ENCODE results near the gene PATJ.

The PATJ gene

DNA sequence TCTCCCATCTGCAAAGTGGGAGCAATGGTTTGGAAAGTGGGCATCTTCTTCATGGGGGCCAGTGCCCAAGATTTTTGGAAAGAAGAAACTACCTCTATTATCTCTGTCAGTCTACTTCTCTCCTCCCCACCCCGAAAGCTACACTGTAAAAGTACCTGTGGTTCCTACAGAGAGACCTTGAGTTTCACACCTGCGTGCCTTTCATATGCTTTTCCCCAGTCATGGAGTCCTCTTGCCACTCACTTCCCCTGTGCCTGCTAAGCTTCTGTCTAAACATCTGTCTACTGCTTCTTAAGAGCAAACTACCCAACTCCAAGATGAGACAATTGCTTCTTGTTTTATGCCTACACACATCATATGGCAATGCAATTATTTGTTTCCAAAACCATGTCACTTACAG is 261.5 kb downstream of the PATJ start:
- H3K4me3 ChIP-seq (ENCODE audit: low read depth, low read length) = no peak overlapping the region
- no peak for TF ChIP-seq CTCF (IDR thresholded peaks at IDR 0.05; ENCODE audit: low read depth, low read length)

DNA sequence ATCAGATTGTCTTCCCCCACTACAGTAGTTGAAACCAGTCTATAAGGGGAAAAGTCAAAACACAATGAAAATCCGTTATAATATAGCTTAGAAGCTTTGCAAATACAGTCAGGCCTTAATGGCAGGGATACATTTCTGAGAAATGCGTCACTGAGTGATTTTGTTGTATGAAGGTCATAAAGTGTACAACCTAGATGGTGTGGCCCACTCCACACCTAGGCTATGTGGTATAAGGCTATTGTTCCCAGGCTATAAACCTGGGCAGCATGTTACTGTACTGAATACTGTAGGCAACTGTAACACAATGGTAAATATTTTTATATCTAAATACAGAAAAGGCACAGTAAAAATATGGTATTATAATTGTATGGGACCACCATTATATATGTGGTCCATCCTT is 264.4 kb downstream of the PATJ start:
- no peak overlapping the region for H3K4me3 ChIP-seq (ENCODE audit: low read depth, low read length)
- no peak for TF ChIP-seq CTCF (IDR thresholded peaks at IDR 0.05; ENCODE audit: low read depth, low read length)

DNA sequence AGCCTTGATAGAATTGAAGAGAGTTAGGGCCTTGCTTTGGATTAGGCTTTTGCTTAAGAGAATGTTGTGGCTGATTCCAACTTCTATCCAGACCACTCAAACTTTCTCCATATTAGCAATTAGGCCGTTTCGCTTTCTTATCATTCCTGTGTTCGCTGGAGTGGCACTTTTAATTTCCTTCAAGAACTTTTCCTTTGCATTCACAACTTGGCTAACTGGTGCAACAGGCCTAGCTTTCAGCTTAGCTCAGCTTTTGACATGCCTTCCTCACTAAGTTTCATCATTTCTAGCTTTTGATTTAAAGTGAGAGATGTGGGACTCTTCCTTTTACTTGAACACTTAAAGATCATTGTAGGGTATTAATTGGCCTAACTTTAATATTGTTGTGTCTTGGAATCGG is 268.7 kb downstream of the PATJ start:
- no peak overlapping the region for H3K4me3 ChIP-seq (ENCODE audit: low read depth, low read length)
- no peak for TF ChIP-seq CTCF (IDR thresholded peaks at IDR 0.05; ENCODE audit: low read depth, low read length)

DNA sequence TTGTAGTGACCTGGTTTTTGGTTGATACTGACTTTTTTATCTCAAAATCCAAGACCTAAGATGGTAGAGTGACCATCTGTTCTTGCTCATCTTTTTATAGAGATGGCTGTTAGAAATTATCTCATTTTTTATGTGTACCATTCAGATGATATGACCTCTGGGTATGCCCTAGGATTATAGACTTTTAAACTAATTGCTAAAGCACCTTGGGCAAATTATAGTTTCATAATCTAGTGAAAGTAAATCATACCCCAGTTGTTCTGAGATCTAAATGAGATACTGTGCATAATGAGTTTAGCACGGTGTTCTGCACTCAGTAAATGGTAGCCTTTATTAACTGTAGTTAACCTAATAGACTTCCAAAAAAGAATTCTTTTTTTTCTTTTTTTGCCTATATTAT is 269.8 kb downstream of the PATJ start:
- no peak for TF ChIP-seq CTCF (IDR thresholded peaks at IDR 0.05; ENCODE audit: low read depth, low read length)
- no peak overlapping the region for H3K4me3 ChIP-seq (ENCODE audit: low read depth, low read length)

- TF ChIP-seq CTCF (IDR thresholded peaks at IDR 0.05; ENCODE audit: low read depth, low read length) = no peak
Observed at GRCh38 chr1:62012836-62013235, 270.6 kb downstream of the PATJ start.

DNA sequence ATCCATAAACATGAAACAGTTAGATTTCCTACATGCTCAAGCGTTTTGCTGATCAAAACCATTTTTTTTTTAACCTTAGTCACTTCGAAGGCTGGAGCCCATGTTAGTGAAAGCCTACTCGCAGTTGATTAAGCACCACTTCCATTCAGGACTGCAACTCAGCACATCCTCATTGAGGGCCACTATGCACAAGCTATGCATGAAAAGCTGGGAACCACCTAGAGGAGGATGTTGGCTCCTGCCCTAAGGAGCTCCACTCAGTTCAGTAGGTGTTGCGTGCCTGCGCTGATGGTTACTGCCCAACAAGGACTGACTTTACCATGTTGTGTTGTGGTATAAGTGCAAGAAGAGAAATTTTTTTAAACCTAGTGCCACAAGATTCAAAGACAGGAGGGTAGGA is 271.0 kb downstream of the PATJ start:
- no peak overlapping the region for H3K4me3 ChIP-seq (ENCODE audit: low read depth, low read length)
- no peak for TF ChIP-seq CTCF (IDR thresholded peaks at IDR 0.05; ENCODE audit: low read depth, low read length)

More at GRCh38 chr1:62012836-62013235, 270.6 kb downstream of the PATJ start:
- no peak overlapping the region for H3K4me3 ChIP-seq (ENCODE audit: low read depth, low read length)

DNA sequence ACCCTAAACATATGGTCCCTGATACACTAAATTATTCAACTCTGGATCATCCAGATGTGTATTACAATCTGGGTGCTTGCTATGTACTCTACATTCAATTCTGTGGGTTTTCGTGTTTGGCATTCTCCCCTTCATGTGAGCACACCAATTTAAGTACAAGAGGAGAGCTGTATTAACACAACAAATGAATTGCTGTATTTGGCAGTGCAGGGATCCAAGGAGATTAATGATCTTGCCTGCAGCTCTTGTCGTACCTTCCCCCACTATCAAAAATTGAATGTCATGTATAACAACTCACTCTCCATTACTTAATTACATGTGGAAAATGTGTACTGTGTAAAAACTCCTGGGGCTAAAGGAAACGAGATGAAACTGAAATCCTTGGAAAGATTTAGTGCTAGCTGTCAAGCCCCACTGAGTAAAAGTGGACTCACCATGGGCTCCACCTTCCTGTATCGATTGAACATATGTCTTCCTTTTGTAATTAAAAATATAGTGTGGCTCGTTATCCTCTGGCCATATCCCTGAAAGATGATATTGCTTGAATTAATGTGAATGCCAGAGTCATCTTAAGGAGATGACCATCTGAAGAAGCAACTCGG is 280.2 kb downstream of the PATJ start:
- TF ChIP-seq CTCF (IDR thresholded peaks at IDR 0.05; ENCODE audit: low read depth, low read length) = no peak
- H3K4me3 ChIP-seq (ENCODE audit: low read depth, low read length) = no peak overlapping the region
